ENCODE results near the gene NCKAP5. TPM values are rescaled to one million over a fixed set of nuclear protein-coding genes. Genes with fewer than 3 reads are reported as not detected.

The NCKAP5 gene
- total RNA-seq, 2 donors from 2014 or later = 0.78 to 2.6 TPM

DNA sequence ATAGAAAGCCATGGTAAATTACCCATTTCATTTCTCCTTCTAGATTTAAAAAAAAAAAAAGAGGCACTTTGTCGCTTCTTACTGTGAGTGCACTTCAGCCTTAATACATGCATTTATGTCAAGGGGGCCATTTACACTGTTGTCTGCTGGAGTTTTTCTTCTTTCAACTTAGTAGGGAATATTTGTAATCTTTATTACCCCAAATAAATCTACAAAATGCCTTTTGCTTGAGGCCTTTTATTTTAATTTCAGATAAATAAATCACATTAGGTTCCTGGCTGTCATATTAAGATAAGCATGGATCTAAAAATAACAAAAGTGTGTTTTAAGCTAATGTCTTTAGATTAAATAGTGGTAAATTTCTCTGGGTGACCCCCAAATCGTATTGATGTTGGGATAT, 276.0 kb downstream of the NCKAP5 start:
- H3K9me3 ChIP-seq = no peaks in the 10 kb centered on the region
- H3K27me3 ChIP-seq = no peaks in the 10 kb centered on the region
- H3K4me1 ChIP-seq = no peaks in the 10 kb centered on the region
- intact Hi-C loops (cut with DNase I) = no loop called here
- no peak for ATAC-seq
- no peak for TF ChIP-seq POLR2A (IDR thresholded peaks at IDR 0.05)
- no peak for TF ChIP-seq CTCF (IDR thresholded peaks at IDR 0.05)
- H3K27ac ChIP-seq = no peak overlapping the region
- no peaks in the 10 kb centered on the region for H3K36me3 ChIP-seq (replicated peaks in 1 of 2; ENCODE audit: insufficient read depth in 1 of 2, low read depth in 2 of 2)
- no peak for DNase-seq
- 54 to 63% methylated on average over 2 of the region's 2 CpGs for WGBS, 2 donors
- H3K4me3 ChIP-seq = no peak overlapping the region

- DNase-seq (no peak), ATAC-seq (no peak)
- intact Hi-C loops (cut with DNase I) = no loop called here
- no peaks in the 10 kb centered on the region for H3K4me1 ChIP-seq
- TF ChIP-seq POLR2A (IDR thresholded peaks at IDR 0.05) (no peak), CTCF (IDR thresholded peaks at IDR 0.05) (no peak)
- 46 to 52% methylated on average over 2 of the region's 2 CpGs for WGBS, 2 donors
- no peaks in the 10 kb centered on the region for H3K27me3 ChIP-seq
- H3K9me3 ChIP-seq = no peaks in the 10 kb centered on the region
- H3K4me3 ChIP-seq = no peak overlapping the region
- no peak overlapping the region for H3K27ac ChIP-seq
- H3K36me3 ChIP-seq (replicated peaks in 1 of 2; ENCODE audit: insufficient read depth in 1 of 2, low read depth in 2 of 2) = no peaks in the 10 kb centered on the region
These were observed 280.6 kb downstream of the NCKAP5 start for GRCh38 chr2:133287709-133288108.

GRCh38 chr2:133286326-133286922, 281.8 kb downstream of the NCKAP5 start:
- Histone ChIP-seq H3K27me3 (no peaks in the 10 kb centered on the region), H3K4me1 (no peaks in the 10 kb centered on the region), H3K9me3 (no peaks in the 10 kb centered on the region), H3K36me3 (replicated peaks in 1 of 2; ENCODE audit: insufficient read depth in 1 of 2, low read depth in 2 of 2) (no peaks in the 10 kb centered on the region), H3K27ac (no peak overlapping the region), H3K4me3 (no peak overlapping the region)
- intact Hi-C loops (cut with DNase I) = no loop called here
- ATAC-seq = no peak
- no peak for DNase-seq
- TF ChIP-seq CTCF (IDR thresholded peaks at IDR 0.05) (no peak), POLR2A (IDR thresholded peaks at IDR 0.05) (no peak)
- WGBS, 2 donors = 78 to 83% methylated on average over 1 of the region's 1 CpG

DNA sequence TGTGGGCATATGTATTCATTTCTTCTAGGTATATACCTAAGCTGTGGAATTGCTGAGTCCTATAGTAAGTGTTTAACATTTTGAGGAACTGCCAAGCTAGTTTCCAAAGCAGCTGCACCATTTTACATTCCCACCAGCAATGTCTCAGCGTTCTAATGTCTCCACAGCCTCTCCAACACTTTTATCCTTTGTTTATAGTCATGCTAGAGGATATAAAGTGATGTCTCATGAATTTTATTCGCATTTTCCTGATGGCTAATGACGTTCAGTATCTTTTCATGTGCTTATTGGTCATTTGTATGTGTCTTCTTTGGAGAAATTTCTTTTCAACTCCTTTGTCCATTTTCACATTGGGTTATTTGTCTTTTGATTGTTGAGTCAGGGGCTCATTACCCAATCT, 295.2 kb downstream of the NCKAP5 start:
- WGBS, 2 donors = 48 to 59% methylated on average over 3 of the region's 3 CpGs
- DNase-seq = no peak
- intact Hi-C loops (cut with DNase I) = no loop called here
- no peak for TF ChIP-seq CTCF (IDR thresholded peaks at IDR 0.05)
- TF ChIP-seq POLR2A (IDR thresholded peaks at IDR 0.05) = no peak
- no peak overlapping the region for H3K4me3 ChIP-seq
- no peak overlapping the region for H3K27ac ChIP-seq
- H3K27me3 ChIP-seq = no peaks in the 10 kb centered on the region
- ATAC-seq = no peak
- no peaks in the 10 kb centered on the region for H3K9me3 ChIP-seq
- no peaks in the 10 kb centered on the region for H3K36me3 ChIP-seq (replicated peaks in 1 of 2; ENCODE audit: insufficient read depth in 1 of 2, low read depth in 2 of 2)
- no peaks in the 10 kb centered on the region for H3K4me1 ChIP-seq

GRCh38 chr2:133271105-133271504, 297.2 kb downstream of the NCKAP5 start:
- TF ChIP-seq CTCF (IDR thresholded peaks at IDR 0.05) (no peak), POLR2A (IDR thresholded peaks at IDR 0.05) (no peak)
- intact Hi-C loops (cut with DNase I) = no loop called here
- ATAC-seq (no peak), DNase-seq (no peak)
- H3K4me3 ChIP-seq = no peak overlapping the region
- no peak overlapping the region for H3K27ac ChIP-seq
- WGBS, 2 donors = 48 to 60% methylated on average over 4 of the region's 4 CpGs
- peaks cover 11% of the 10 kb centered on the region for H3K4me1 ChIP-seq
- no peaks in the 10 kb centered on the region for H3K36me3 ChIP-seq (replicated peaks in 1 of 2; ENCODE audit: insufficient read depth in 1 of 2, low read depth in 2 of 2)
- H3K9me3 ChIP-seq = no peaks in the 10 kb centered on the region
- H3K27me3 ChIP-seq = no peaks in the 10 kb centered on the region
